OCI-LY7 (cell line): ENCODE data around the gene PLEKHG5. TPM values are rescaled to one million over a fixed set of nuclear protein-coding genes. Genes with fewer than 3 reads are reported as not detected.

Source experiments
- BruUV-seq: library from RNA; stranded (reverse); fragments of 400-500 nt; replicated peaks from 2 replicates; lab custom pipeline; 2021; lab: Mats Ljungman, UMichigan
- CTCF ChIA-PET: fragments of 300-600 bp; sonication (Branson Sonifier 250); formaldehyde crosslinking; loops from one replicate; lab custom pipeline; 2022; ENCODE audit warnings: antibody characterized with exemption; ENCODE audit not compliant: unreplicated experiment; lab: Charles Lee
- POLR2A ChIA-PET: fragments of 300-600 bp; sonication (Branson Sonifier 250); formaldehyde crosslinking; loops from one replicate; lab custom pipeline; 2022; ENCODE audit warnings: antibody characterized with exemption; lab: Charles Lee
- DNase-seq: peaks from one replicate; pipeline ENCODE4 v3.0.0-alpha.2; 2015; ENCODE audit warnings: low spot score
- H2AFZ ChIP-seq: fragments of 200-600 bp; sonication (generic), shearing (Covaris generic); 2 replicates; pipeline ENCODE4 v1.6.1; 2014; ENCODE audit warnings: mild to moderate bottlenecking, antibody characterized with exemption, low read length, moderate library complexity
- H3K27ac ChIP-seq: fragments of 200-600 bp; sonication (generic); 2 replicates; pipeline ENCODE4 v1.5.1; 2014; ENCODE audit warnings: mixed run types, low read depth, mild to moderate bottlenecking, moderate library complexity, low read length, inconsistent platforms; ENCODE audit not compliant: poor library complexity, severe bottlenecking
- H3K36me3 ChIP-seq: fragments of 200-600 bp; sonication (generic); 2 replicates; pipeline ENCODE4 v1.6.1; 2014; ENCODE audit warnings: mild to moderate bottlenecking, antibody characterized with exemption, low read length, moderate library complexity, mixed read lengths; ENCODE audit not compliant: insufficient read depth
- H3K4me1 ChIP-seq: fragments of 200-600 bp; sonication (generic); 2 replicates; pipeline ENCODE4 v1.5.1; 2014; ENCODE audit warnings: mild to moderate bottlenecking, low read length; ENCODE audit not compliant: insufficient read depth, poor library complexity, severe bottlenecking
- H3K4me2 ChIP-seq: fragments of 200-600 bp; sonication (generic); 2 replicates; pipeline ENCODE4 v1.6.1; 2014; ENCODE audit warnings: mild to moderate bottlenecking, low read length
- H3K4me3 ChIP-seq: fragments of 200-600 bp; sonication (generic); 2 replicates; pipeline ENCODE4 v1.5.1; 2014; ENCODE audit warnings: mild to moderate bottlenecking, low read depth, low read length; ENCODE audit not compliant: poor library complexity, severe bottlenecking
- H3K79me2 ChIP-seq: fragments of 200-600 bp; sonication (generic); 2 replicates; pipeline ENCODE4 v1.6.1; 2016; ENCODE audit warnings: low read depth, mild to moderate bottlenecking, low read length, moderate library complexity, mixed read lengths; ENCODE audit not compliant: insufficient read depth
- H3K9me2 ChIP-seq: fragments of 200-600 bp; sonication (generic); 2 replicates; pipeline ENCODE4 v1.6.1; 2016; ENCODE audit warnings: mild to moderate bottlenecking, low read length, mixed read lengths; ENCODE audit not compliant: insufficient read depth
- H3K9me3 ChIP-seq: fragments of 200-600 bp; sonication (generic); 2 replicates; pipeline ENCODE4 v1.6.1; 2014; ENCODE audit warnings: mild to moderate bottlenecking, mixed run types, low read length, mixed read lengths
- H4K20me1 ChIP-seq: fragments of 200-600 bp; sonication (generic); 2 replicates; pipeline ENCODE4 v1.6.1; 2014; ENCODE audit warnings: mild to moderate bottlenecking, antibody characterized with exemption, low read length, moderate library complexity, mixed read lengths; ENCODE audit not compliant: insufficient read depth
- CTCF ChIP-seq: fragments of 200-600 bp; sonication (generic); conservative IDR thresholded peaks from 2 replicates; pipeline ENCODE4 v1.5.1; 2014; ENCODE audit warnings: mild to moderate bottlenecking, antibody characterized with exemption, low read length, moderate library complexity, mixed read lengths
- EZH2phosphoT487 ChIP-seq: fragments of 200-600 bp; sonication (generic); IDR thresholded peaks from 2 replicates; pipeline ENCODE4 v1.6.1; 2018; ENCODE audit warnings: low read depth, borderline replicate concordance, mild to moderate bottlenecking, mixed run types, antibody characterized with exemption, low read length, moderate library complexity, mixed read lengths
- intact Hi-C: fragments of 100-400 bp; cut with micrococcal nuclease; formaldehyde crosslinking; loops from one replicate; pipeline ENCODE4 v1.10.0; 2022; ENCODE audit not compliant: unreplicated experiment
- total RNA-seq, 2 experiments: library from RNA; depleted of rRNA in 1 of 2; stranded (reverse); fragments of >200 nt in 1 of 2; shearing (Covaris generic) in 1 of 2; gene quantifications; 2 replicates each; pipeline ENCODE4 v1.2.3, GENCODE V29; 2014 to 2022

PLEKHG5 gene
- total RNA-seq, 2 experiments from 2014 or later: 1.6 to 2.4 TPM

DNA sequence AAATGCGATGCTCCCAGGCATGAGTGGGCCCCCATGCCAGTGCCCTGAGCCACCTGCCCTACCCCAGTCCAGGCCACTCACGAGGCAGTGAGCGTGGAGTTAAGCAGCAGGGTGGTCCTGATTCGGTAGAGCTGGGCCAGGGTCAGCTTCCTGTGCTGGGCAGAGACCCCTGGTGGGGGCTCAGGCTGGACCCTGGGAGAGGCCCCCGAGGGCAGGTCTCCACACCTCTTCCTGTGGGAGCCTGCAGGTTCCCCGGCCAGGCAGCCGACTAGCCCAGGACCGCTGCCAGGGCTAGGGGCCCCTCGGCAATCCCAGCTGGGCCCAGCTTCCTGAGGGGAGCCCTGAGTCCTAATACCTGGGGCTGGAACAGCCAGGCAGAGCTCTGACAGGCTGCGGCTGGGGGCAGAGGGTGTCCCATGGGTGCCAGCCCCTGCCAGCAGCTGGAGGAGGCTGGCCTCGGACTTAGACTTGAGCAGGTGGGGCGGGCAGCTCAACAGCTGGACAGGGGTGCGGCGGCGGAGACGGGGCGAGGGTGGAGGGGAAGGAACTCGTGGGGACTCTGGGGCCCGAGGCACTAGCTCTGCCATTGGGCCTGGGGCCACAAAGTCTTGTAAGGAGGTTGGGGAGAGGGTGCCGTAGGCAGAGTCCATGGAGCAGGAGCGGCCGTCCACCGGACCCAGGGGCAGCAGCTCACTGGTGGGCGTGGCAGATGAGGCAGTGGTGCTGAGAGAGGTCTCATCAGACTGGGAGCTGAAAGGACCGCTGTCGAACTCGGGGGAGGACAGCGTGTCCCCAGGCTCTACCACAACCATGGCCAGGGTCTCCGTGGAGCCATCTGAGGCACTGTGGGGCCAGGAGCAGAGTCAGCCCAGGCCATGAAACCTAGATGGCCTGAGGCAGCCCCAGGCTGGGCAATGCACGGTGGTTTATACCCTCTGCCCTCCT, 23.5 kb downstream of the PLEKHG5 start:
- Histone ChIP-seq H3K4me2 (no peak overlapping the region), H3K27ac (no peak overlapping the region), H2AFZ (no peak overlapping the region), H3K9me3 (no peaks in the 10 kb centered on the region), H3K4me1 (no peaks in the 10 kb centered on the region), H3K36me3 (no peaks in the 10 kb centered on the region), H3K4me3 (no peak overlapping the region), H4K20me1 (no peaks in the 10 kb centered on the region), H3K9me2 (no peaks in the 10 kb centered on the region), H3K79me2 (no peaks in the 10 kb centered on the region)
- TF ChIP-seq EZH2phosphoT487: no peak
- TF ChIP-seq CTCF: no peak
- no peak for DNase-seq
- POLR2A ChIA-PET: no interaction called here
- CTCF ChIA-PET: no interaction called here
- BruUV-seq: no TSS peak
- intact Hi-C loops: no loop called here

- Histone ChIP-seq H3K4me1 (no peaks in the 10 kb centered on the region), H3K4me2 (no peak overlapping the region), H2AFZ (no peak overlapping the region), H3K4me3 (no peak overlapping the region), H4K20me1 (no peaks in the 10 kb centered on the region), H3K27ac (no peak overlapping the region), H3K9me2 (no peaks in the 10 kb centered on the region), H3K36me3 (no peaks in the 10 kb centered on the region), H3K79me2 (no peaks in the 10 kb centered on the region), H3K9me3 (no peaks in the 10 kb centered on the region)
- intact Hi-C loops: no loop called here
- no peak for DNase-seq
- no TSS peak for BruUV-seq
- ChIA-PET POLR2A (no interaction called here), CTCF (no interaction called here)
- TF ChIP-seq CTCF: no peak
- TF ChIP-seq EZH2phosphoT487: no peak
Measured at GRCh38 chr1:6467224-6467623, 24.2 kb downstream of the PLEKHG5 start.

GRCh38 chr1:6466751-6467150, 24.7 kb downstream of the PLEKHG5 start:
- intact Hi-C loops: no loop called here
- no peak overlapping the region for H3K4me2 ChIP-seq
- DNase-seq: no peak
- H4K20me1 ChIP-seq: no peaks in the 10 kb centered on the region
- BruUV-seq: no TSS peak
- H3K9me2 ChIP-seq: no peaks in the 10 kb centered on the region
- H3K4me3 ChIP-seq: no peak overlapping the region
- TF ChIP-seq EZH2phosphoT487 (no peak), CTCF (no peak)
- CTCF ChIA-PET: no interaction called here
- H3K27ac ChIP-seq: no peak overlapping the region
- no peak overlapping the region for H2AFZ ChIP-seq
- no peaks in the 10 kb centered on the region for H3K36me3 ChIP-seq
- POLR2A ChIA-PET: no interaction called here
- no peaks in the 10 kb centered on the region for H3K79me2 ChIP-seq
- H3K9me3 ChIP-seq: no peaks in the 10 kb centered on the region
- H3K4me1 ChIP-seq: no peaks in the 10 kb centered on the region
